ENCODE results near the gene MSMO1. TPM values are rescaled to one million over a fixed set of nuclear protein-coding genes. Genes with fewer than 3 reads are reported as not detected.

The MSMO1 gene
- total and polyA plus RNA-seq, 2 experiments from 2014 or later: 145 to 272 TPM

GRCh38 chr4:165360985-165361670 is 33.7 kb downstream of the MSMO1 start:
- Histone ChIP-seq H3K4me1 (ENCODE audit: insufficient read depth) (no peaks in the 10 kb centered on the region), H3K4me2 (no peak overlapping the region), H2AFZ (no peak overlapping the region; the same call in 1 of the 2 replicates), H4K20me1 (replicated peaks; ENCODE audit: insufficient read depth) (no peaks in the 10 kb centered on the region), H3K79me2 (replicated peaks; ENCODE audit: insufficient read depth) (no peaks in the 10 kb centered on the region), H3F3A (replicated peaks; ENCODE audit: low read depth) (no peaks in the 10 kb centered on the region), H3K27me3 (ENCODE audit: insufficient read depth) (no peaks in the 10 kb centered on the region), H3K9me2 (ENCODE audit: insufficient read depth) (no peaks in the 10 kb centered on the region; the same call in 1 of the 2 replicates), H3K36me3 (ENCODE audit: insufficient read depth) (no peaks in the 10 kb centered on the region), H3K4me3 (no peak overlapping the region), H3K27ac (ENCODE audit: low read depth) (no peak overlapping the region)
- TF ChIP-seq ETS1 (IDR thresholded peaks at IDR 0.05) (no peak), CTCF (conservative IDR thresholded peaks at IDR 0.05; ENCODE audit: low read depth in 2 of 2) (no peak), ZNF462 (CRISPR knock-in tag; IDR thresholded peaks at IDR 0.05) (no peak), STAT1 (IDR thresholded peaks at IDR 0.05; ENCODE audit: unreplicated experiment) (no peak), EZH2 (IDR thresholded peaks at IDR 0.05; ENCODE audit: low read depth, unreplicated experiment) (no peak)
- DNase-seq (ENCODE audit: low spot score) (no peak), ATAC-seq (no peak)
- Mint-ChIP-seq H3K9me3 (no peaks in the 10 kb centered on the region), H3K27ac (no peak overlapping the region), H3K36me3 (ENCODE audit: low read depth) (no peaks in the 10 kb centered on the region), H3K4me1 (no peaks in the 10 kb centered on the region), H3K27me3 (ENCODE audit: insufficient read depth, low read depth, poor library complexity) (no peaks in the 10 kb centered on the region), H3K4me3 (no peak overlapping the region)

All from GM23338 (cell line).